GM12878 (cell line): ENCODE measurements around the gene RASGRF2. TPM values are rescaled to one million over a fixed set of nuclear protein-coding genes. Genes with fewer than 3 reads are reported as not detected.

Source experiments
- ATAC-seq: fragments of 200-7000 bp; cut with Tn5 transposase; 3 replicates; pipeline ENCODE4 v1.9.1; 2020; ENCODE audit warnings: mild to moderate bottlenecking, moderate library complexity
- BruUV-seq: library from RNA; stranded (reverse); fragments of 400-500 nt; replicated peaks from 2 replicates; lab custom pipeline; 2021; lab: Mats Ljungman, UMichigan
- CTCF ChIA-PET: fragments of 300-600 bp; sonication (Branson Sonifier 250); formaldehyde crosslinking; extraction: SDS; loops from one replicate; lab custom pipeline; 2021; ENCODE audit warnings: inconsistent platforms; lab: Yijun Ruan, JAX
- POLR2A ChIA-PET: fragments of 350-600 bp; formaldehyde crosslinking; extraction: SDS; loops from one replicate; lab custom pipeline; 2021; ENCODE audit warnings: inconsistent platforms; lab: Charles Lee
- RAD21 ChIA-PET: fragments of 300-600 bp; sonication (Branson Sonifier 250); formaldehyde crosslinking; loops from one replicate; lab custom pipeline; 2023; ENCODE audit warnings: antibody characterized with exemption; ENCODE audit not compliant: unreplicated experiment; lab: Charles Lee
- SMC1A ChIA-PET: fragments of 300-600 bp; sonication (Branson Sonifier 250); formaldehyde crosslinking; loops from one replicate; lab custom pipeline; 2023; ENCODE audit not compliant: unreplicated experiment, uncharacterized antibody; lab: Charles Lee
- DNase-seq: peaks from one replicate; pipeline ENCODE4 v3.0.0-alpha.2; 2011; ENCODE audit warnings: low read depth, low spot score
- FAIRE-seq: peaks from 3 replicates; lab custom pipeline; 2011; peaks lifted over from hg19 to GRCh38; lab: Jason Lieb, UNC
- H2AFZ ChIP-seq: 2 replicates; pipeline ENCODE4 v1.6.0; 2011; ENCODE audit warnings: low read depth, low read length, control low read depth; ENCODE audit not compliant: control insufficient read depth
- H3K27ac ChIP-seq: 2 replicates; pipeline ENCODE4 v1.5.1; 2011; ENCODE audit warnings: control low read depth; ENCODE audit not compliant: control insufficient read depth, insufficient read depth
- H3K27me3 ChIP-seq, 2 experiments: replicated peaks in 1 of 2; 2 replicates each; pipeline versions ENCODE4 v1.6.0 to v1.6.1; 2011; ENCODE audit warnings: low read length in 1 of 2; ENCODE audit not compliant: control insufficient read depth in 2 of 2, insufficient read depth in 2 of 2
- H3K36me3 ChIP-seq, 2 experiments: 2 replicates each; pipeline ENCODE4 v1.5.1; 2011; ENCODE audit warnings: low read length in 1 of 2; ENCODE audit not compliant: control insufficient read depth in 2 of 2, insufficient read depth in 2 of 2
- H3K4me1 ChIP-seq: 2 replicates; pipeline ENCODE4 v1.6.1; 2011; ENCODE audit warnings: mild to moderate bottlenecking, low read length, moderate library complexity, mixed read lengths; ENCODE audit not compliant: control insufficient read depth, insufficient read depth
- H3K4me2 ChIP-seq: 2 replicates; pipeline ENCODE4 v1.6.0; 2011; ENCODE audit warnings: control low read depth; ENCODE audit not compliant: control insufficient read depth, insufficient read depth
- H3K4me3 ChIP-seq: fragments of 200-600 bp; sonication (generic); 2 replicates; pipeline ENCODE4 v1.5.1; 2016
- H3K79me2 ChIP-seq: 2 replicates; pipeline ENCODE4 v1.6.0; 2011; ENCODE audit warnings: low read length; ENCODE audit not compliant: control insufficient read depth, insufficient read depth
- H3K9ac ChIP-seq: 2 replicates; pipeline ENCODE4 v1.8.0; 2011; ENCODE audit warnings: low read length, control low read depth, mixed read lengths; ENCODE audit not compliant: control insufficient read depth, insufficient read depth
- H3K9me3 ChIP-seq: replicated peaks from 3 replicates; pipeline ENCODE4 v1.5.1; 2011; ENCODE audit warnings: mild to moderate bottlenecking, low read length; ENCODE audit not compliant: control insufficient read depth, insufficient read depth
- H4K20me1 ChIP-seq: 2 replicates; pipeline ENCODE4 v1.6.0; 2011; ENCODE audit not compliant: control insufficient read depth, insufficient read depth
- BACH1 ChIP-seq: fragments of 450-650 bp; IDR thresholded peaks from 2 replicates; pipeline ENCODE4 v1.6.1; 2017; ENCODE audit warnings: mild to moderate bottlenecking, borderline replicate concordance
- CEBPZ ChIP-seq: fragments of 150-350 bp; IDR thresholded peaks from 2 replicates; pipeline ENCODE4 v1.6.1; 2016; ENCODE audit warnings: low read depth, low read length
- KDM1A ChIP-seq: fragments of 200-600 bp; sonication (generic); IDR thresholded peaks from 2 replicates; pipeline ENCODE4 v1.6.1; 2016; ENCODE audit warnings: borderline replicate concordance
- NFYB ChIP-seq: IDR thresholded peaks from 2 replicates; pipeline ENCODE4 v1.6.1; 2011; ENCODE audit warnings: low read depth, mild to moderate bottlenecking, low read length, improper control_type of control experiment, moderate library complexity; ENCODE audit not compliant: insufficient read depth
- RFX5 ChIP-seq: IDR thresholded peaks from 2 replicates; pipeline ENCODE4 v1.6.1; 2011; ENCODE audit warnings: low read depth, low read length, improper control_type of control experiment
- SUPT20H ChIP-seq: IDR thresholded peaks from 2 replicates; pipeline ENCODE4 v1.6.1; 2011; ENCODE audit warnings: low read depth, mild to moderate bottlenecking, low read length, moderate library complexity, borderline replicate concordance; ENCODE audit not compliant: control insufficient read depth
- TARDBP ChIP-seq: IDR thresholded peaks from 2 replicates; pipeline ENCODE4 v1.6.1; 2016; ENCODE audit warnings: borderline replicate concordance
- ZNF622 ChIP-seq: fragments of 450-650 bp; IDR thresholded peaks from 2 replicates; pipeline ENCODE4 v1.6.1; 2017; ENCODE audit warnings: mild to moderate bottlenecking, inconsistent platforms
- WGBS: methylation state at CpG from one replicate; pipeline ENCODE4 v1.1.6; 2016; ENCODE audit warnings: low lambda C conversion rate; ENCODE audit not compliant: insufficient replicate concordance, insufficient coverage; ENCODE audit errors: missing lambda C conversion rate; 5-methylcytosine and 5-hydroxymethylcytosine counted together
- in situ Hi-C: fragments of 300-500 bp; cut with MboI; formaldehyde crosslinking; loops from 9 replicates; pipeline ENCODE4 v1.14.3; 2018; ENCODE audit warnings: mixed read lengths
- intact Hi-C: fragments of 100-400 bp; cut with micrococcal nuclease; formaldehyde crosslinking; loops from one replicate; pipeline ENCODE4 v1.14.2; 2022; ENCODE audit not compliant: unreplicated experiment
- polyA plus RNA-seq, 11 experiments: library from polyadenylated mRNA; depleted of rRNA in 4 of 11; unstranded in 6 of 11; stranded (reverse) in 5 of 11; fragments of >200 nt; fragmentation: Nextera tagmentation in 4 of 11; fragmentation: Illumina TruSeq in 1 of 11; extraction: Ambion mirVana in 4 of 11; extraction: Trizol in 1 of 11; gene quantifications; 1 replicate in 1 of 11; 2 replicates in 10 of 11; pipeline versions ENCODE4 v1.2.1 to v1.2.3, GENCODE V29; 2011 to 2016; ENCODE audit warnings: inconsistent platforms in 2 of 11, missing spikeins in 2 of 11, low read depth in 1 of 11
- total RNA-seq, 4 experiments: library from RNA; depleted of rRNA in 3 of 4; stranded (reverse); fragments of >200 nt in 3 of 4; fragmentation: Illumina TruSeq in 1 of 4; extraction: Trizol in 1 of 4; gene quantifications; 2 replicates each; pipeline versions ENCODE4 v1.2.1 to v1.2.3, GENCODE V29; 2013 to 2021
- TF ChIP-seq, protein P1 (sequence below): fragments of 450-650 bp; IDR thresholded peaks from 2 replicates; pipeline ENCODE4 v1.6.1; 2016; ENCODE audit warnings: mild to moderate bottlenecking
- TF ChIP-seq, protein P2 (sequence below): IDR thresholded peaks from 2 replicates; pipeline ENCODE4 v1.6.1; 2011; ENCODE audit warnings: low read depth, mild to moderate bottlenecking, low read length, moderate library complexity, borderline replicate concordance; ENCODE audit errors: extremely low read depth
- TF ChIP-seq, protein P3 (sequence below): fragments of 150-350 bp; IDR thresholded peaks from 2 replicates; pipeline ENCODE4 v1.6.1; 2014; ENCODE audit warnings: mild to moderate bottlenecking, low read depth, low read length

The RASGRF2 gene
- total and polyA plus RNA-seq, 10 of the 15 experiments (the other 5 are each of a cell fraction or from before 2014, with no cell fraction given) = 0.05 to 0.24 (median 0.07) TPM

- ChIA-PET SMC1A (no interaction called here), POLR2A (no interaction called here), CTCF (interaction anchor here (1.0 kb wide), 1 partner anchor 9 kb away, joined by 3 read pairs; no protein-coding TSS in a partner anchor), RAD21 (no interaction called here)
- WGBS = 15% methylated on average over 4 of the region's 4 CpGs
- Histone ChIP-seq H2AFZ (no peak overlapping the region), H3K4me1 (no peaks in the 10 kb centered on the region), H3K9me3 (no peaks in the 10 kb centered on the region)
- TF ChIP-seq, protein P1, sequence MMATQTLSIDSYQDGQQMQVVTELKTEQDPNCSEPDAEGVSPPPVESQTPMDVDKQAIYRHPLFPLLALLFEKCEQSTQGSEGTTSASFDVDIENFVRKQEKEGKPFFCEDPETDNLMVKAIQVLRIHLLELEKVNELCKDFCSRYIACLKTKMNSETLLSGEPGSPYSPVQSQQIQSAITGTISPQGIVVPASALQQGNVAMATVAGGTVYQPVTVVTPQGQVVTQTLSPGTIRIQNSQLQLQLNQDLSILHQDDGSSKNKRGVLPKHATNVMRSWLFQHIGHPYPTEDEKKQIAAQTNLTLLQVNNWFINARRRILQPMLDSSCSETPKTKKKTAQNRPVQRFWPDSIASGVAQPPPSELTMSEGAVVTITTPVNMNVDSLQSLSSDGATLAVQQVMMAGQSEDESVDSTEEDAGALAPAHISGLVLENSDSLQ = no peak
- TF ChIP-seq BACH1 (no peak), NFYB (no peak)
- TF ChIP-seq, all 136 proteins: peak for 0
- in situ Hi-C loops (no loop called here), intact Hi-C loops (no loop called here)
- H3K36me3 ChIP-seq = no peaks in the 10 kb centered on the region
- no peak overlapping the region for H3K9ac ChIP-seq
- DNase-seq (no peak), ATAC-seq (no peak), FAIRE-seq (no peak)
- no peak overlapping the region for H3K27ac ChIP-seq
- H3K4me2 ChIP-seq = no peak overlapping the region
- no peaks in the 10 kb centered on the region; a peak in 1 of 4 replicates for H3K27me3 ChIP-seq
- H4K20me1 ChIP-seq = no peaks in the 10 kb centered on the region
- BruUV-seq = no TSS peak
- no peaks in the 10 kb centered on the region for H3K79me2 ChIP-seq
- H3K4me3 ChIP-seq = no peak overlapping the region
Measured at GRCh38 chr5:80976985-80977384, 16.8 kb downstream of the RASGRF2 start.

GRCh38 chr5:80977764-80978163 is 17.6 kb downstream of the RASGRF2 start:
- ATAC-seq (no peak), FAIRE-seq (no peak), DNase-seq (no peak)
- ChIA-PET SMC1A (no interaction called here), CTCF (interaction anchor here (1.6 kb wide), 1 partner anchor 33 kb away, joined by 4 read pairs; no protein-coding TSS in a partner anchor), RAD21 (no interaction called here), POLR2A (no interaction called here)
- no peaks in the 10 kb centered on the region for H3K36me3 ChIP-seq
- H3K4me3 ChIP-seq = no peak overlapping the region
- H3K27me3 ChIP-seq = no peaks in the 10 kb centered on the region; a peak in 1 of 4 replicates
- H3K9ac ChIP-seq = no peak overlapping the region
- no peak overlapping the region for H2AFZ ChIP-seq
- H3K4me1 ChIP-seq = no peaks in the 10 kb centered on the region
- H3K79me2 ChIP-seq = no peaks in the 10 kb centered on the region
- no TSS peak for BruUV-seq
- H3K27ac ChIP-seq = no peak overlapping the region
- H3K4me2 ChIP-seq = no peak overlapping the region
- in situ Hi-C loops (no loop called here), intact Hi-C loops (no loop called here)
- H4K20me1 ChIP-seq = no peaks in the 10 kb centered on the region
- WGBS = 13% methylated on average over 1 of the region's 1 CpG
- no peaks in the 10 kb centered on the region for H3K9me3 ChIP-seq
- TF ChIP-seq RFX5 (no peak), TARDBP (no peak), KDM1A (no peak), CEBPZ (no peak), ZNF622 (no peak), BACH1 (no peak), SUPT20H (no peak)
- TF ChIP-seq, protein P2, sequence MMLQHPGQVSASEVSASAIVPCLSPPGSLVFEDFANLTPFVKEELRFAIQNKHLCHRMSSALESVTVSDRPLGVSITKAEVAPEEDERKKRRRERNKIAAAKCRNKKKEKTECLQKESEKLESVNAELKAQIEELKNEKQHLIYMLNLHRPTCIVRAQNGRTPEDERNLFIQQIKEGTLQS = no peak
- TF ChIP-seq, protein P3, sequence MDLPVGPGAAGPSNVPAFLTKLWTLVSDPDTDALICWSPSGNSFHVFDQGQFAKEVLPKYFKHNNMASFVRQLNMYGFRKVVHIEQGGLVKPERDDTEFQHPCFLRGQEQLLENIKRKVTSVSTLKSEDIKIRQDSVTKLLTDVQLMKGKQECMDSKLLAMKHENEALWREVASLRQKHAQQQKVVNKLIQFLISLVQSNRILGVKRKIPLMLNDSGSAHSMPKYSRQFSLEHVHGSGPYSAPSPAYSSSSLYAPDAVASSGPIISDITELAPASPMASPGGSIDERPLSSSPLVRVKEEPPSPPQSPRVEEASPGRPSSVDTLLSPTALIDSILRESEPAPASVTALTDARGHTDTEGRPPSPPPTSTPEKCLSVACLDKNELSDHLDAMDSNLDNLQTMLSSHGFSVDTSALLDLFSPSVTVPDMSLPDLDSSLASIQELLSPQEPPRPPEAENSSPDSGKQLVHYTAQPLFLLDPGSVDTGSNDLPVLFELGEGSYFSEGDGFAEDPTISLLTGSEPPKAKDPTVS = no peak
